IPS-18a (cell line): Measurements from ENCODE around the gene GPR82.
"Not testable (repeated sequence)": the region's sequence is repeated elsewhere in the genome, so short reads cannot be mapped to it uniquely, and the experiment has no call there.

Experiments used
- H3K27ac ChIP-seq: one replicate; pipeline ENCODE4 v1.5.1; 2013; ENCODE audit warnings: low read length
- H3K27me3 ChIP-seq: one replicate; pipeline ENCODE4 v1.6.1; 2013; ENCODE audit warnings: mild to moderate bottlenecking, low read length; ENCODE audit not compliant: control insufficient read depth, insufficient read depth
- H3K36me3 ChIP-seq: one replicate; pipeline ENCODE4 v1.6.1; 2013; ENCODE audit warnings: low read depth, low read length; ENCODE audit not compliant: control insufficient read depth
- H3K4me1 ChIP-seq: one replicate; pipeline ENCODE4 v1.6.1; 2013; ENCODE audit warnings: low read depth, low read length; ENCODE audit not compliant: control insufficient read depth
- H3K4me3 ChIP-seq: one replicate; pipeline ENCODE4 v1.5.1; 2013; ENCODE audit warnings: low read length
- H3K9ac ChIP-seq: one replicate; pipeline ENCODE4 v1.6.1; 2013; ENCODE audit warnings: mild to moderate bottlenecking, low read length, moderate library complexity
- H3K9me3 ChIP-seq: one replicate; pipeline ENCODE4 v1.6.1; 2013; ENCODE audit warnings: low read depth, low read length; ENCODE audit not compliant: control insufficient read depth

GPR82 gene, protein sequence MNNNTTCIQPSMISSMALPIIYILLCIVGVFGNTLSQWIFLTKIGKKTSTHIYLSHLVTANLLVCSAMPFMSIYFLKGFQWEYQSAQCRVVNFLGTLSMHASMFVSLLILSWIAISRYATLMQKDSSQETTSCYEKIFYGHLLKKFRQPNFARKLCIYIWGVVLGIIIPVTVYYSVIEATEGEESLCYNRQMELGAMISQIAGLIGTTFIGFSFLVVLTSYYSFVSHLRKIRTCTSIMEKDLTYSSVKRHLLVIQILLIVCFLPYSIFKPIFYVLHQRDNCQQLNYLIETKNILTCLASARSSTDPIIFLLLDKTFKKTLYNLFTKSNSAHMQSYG

DNA sequence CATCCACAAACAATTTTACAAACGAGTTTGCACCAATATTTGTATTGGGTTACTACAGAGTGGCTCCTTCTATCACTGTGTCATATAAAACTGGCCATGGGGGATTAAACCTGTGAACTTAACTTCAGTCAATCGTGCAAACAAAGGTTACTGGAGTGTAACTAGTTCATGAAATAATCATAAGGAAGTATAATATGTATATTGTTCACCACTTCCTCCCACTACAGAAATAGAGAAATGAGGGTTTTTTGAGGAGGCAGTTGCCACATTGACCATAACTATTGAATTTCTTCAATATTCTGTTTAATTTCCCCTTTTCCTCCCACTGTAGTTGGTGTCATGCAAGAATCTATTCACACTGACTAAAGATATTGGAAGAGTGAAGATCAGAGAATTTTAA is at the start of gene GPR82:
TSS of gene GPR82 (plus strand) at position 356 of the 400 bp plus-strand sequence. CDS start 2,846 bp downstream, outside the sequence.
- Histone ChIP-seq H3K27ac (no peak within 1 kb of the TSS), H3K27me3 (no peaks in the 10 kb centered on the region), H3K4me3 (no peak within 1 kb of the TSS), H3K4me1 (no peaks in the 10 kb centered on the region), H3K9me3 (peaks cover 33% of the 10 kb centered on the region), H3K9ac (no peak within 1 kb of the TSS), H3K36me3 (no peaks in the 10 kb centered on the region)

DNA sequence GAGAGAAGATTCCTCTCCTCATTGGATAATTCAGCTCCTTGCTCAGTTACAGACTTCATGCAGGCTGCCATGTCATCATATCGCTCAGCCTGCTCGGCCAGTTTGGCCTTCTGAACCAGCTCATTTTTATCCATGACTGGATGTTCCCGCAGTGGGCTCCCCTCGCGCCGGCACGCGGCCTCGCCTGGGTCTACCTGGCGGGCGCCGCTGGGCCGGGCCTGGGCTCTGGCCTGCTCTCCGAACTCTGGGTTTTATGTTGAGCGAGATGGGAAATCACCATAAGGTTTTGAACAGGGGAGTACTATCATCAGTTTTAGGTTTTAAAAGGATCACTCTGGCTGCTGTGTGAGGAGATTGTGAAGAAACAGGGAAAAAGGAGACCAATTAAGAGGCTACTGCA is 47.6 kb upstream of the GPR82 start:
- H3K27ac ChIP-seq, H3K36me3 ChIP-seq, H3K9ac ChIP-seq, H3K27me3 ChIP-seq, H3K9me3 ChIP-seq, H3K4me1 ChIP-seq, H3K4me3 ChIP-seq: not testable (repeated sequence)

DNA sequence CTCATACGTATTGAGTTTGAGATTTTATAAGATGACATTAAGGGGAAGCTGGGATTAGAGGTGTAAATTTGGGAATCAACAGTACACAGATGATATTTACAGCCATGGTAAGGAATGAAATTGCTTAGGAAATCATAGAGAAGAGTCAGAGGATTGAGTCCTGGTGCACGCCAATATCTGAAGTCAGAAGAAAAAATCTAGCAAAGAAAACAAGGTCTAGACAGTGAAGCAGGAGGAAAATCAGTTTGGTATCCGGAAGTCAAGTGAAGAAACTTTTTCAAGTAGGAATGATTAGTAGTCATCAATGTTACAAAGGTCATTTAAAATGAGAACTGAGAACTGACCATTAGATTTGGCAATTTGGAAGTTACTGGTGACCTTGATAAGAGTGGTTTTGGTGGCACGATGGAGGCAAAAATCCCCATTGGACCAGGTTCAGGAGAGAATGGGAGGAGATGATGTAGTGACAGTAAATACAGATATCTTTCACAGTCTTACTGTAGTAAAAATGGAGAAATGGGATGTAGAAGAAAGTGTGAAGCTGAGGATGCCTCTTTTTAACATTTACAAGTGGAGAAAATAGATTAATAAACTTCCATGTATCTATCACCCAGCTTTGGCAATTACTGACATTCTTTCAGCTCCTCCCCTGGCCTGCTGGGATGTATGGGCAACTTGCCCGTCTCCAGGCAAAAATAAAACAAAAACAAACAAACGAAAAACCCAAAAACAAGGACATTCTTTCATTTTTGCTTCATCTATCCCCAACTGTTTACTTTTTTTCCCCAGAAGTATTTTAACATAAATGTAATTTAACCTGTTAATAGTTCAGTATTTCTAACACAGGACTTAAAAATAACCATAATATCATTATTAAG is 46.6 kb upstream of the GPR82 start:
- Histone ChIP-seq H3K4me3 (no peak overlapping the region), H3K9ac (no peak overlapping the region), H3K4me1 (no peaks in the 10 kb centered on the region), H3K36me3 (no peaks in the 10 kb centered on the region), H3K27me3 (no peaks in the 10 kb centered on the region), H3K27ac (no peak overlapping the region), H3K9me3 (no peaks in the 10 kb centered on the region)

DNA sequence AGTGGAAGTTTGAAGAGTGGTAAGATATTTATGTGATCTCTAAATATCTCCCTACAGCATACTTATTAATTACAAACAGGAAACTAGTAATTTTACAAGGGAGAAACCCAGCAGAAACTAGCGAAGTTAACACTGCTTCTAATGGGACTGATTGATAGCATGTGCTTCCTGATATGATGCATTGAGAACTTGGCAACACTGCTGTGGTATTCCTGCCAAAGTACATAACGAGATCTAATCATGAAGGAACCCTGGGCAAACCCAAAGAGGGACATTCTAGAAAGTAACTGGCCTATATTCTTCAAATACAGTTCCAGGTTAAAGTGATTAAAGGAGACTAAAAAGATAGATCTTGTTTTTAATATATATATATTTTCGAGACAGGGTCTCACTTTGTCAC is 39.8 kb upstream of the GPR82 start:
- H3K27me3 ChIP-seq: no peaks in the 10 kb centered on the region
- no peaks in the 10 kb centered on the region for H3K36me3 ChIP-seq
- H3K4me1 ChIP-seq: no peaks in the 10 kb centered on the region
- H3K27ac ChIP-seq: no peak overlapping the region
- H3K9me3 ChIP-seq: peaks cover 11% of the 10 kb centered on the region
- no peak overlapping the region for H3K9ac ChIP-seq
- no peak overlapping the region for H3K4me3 ChIP-seq

DNA sequence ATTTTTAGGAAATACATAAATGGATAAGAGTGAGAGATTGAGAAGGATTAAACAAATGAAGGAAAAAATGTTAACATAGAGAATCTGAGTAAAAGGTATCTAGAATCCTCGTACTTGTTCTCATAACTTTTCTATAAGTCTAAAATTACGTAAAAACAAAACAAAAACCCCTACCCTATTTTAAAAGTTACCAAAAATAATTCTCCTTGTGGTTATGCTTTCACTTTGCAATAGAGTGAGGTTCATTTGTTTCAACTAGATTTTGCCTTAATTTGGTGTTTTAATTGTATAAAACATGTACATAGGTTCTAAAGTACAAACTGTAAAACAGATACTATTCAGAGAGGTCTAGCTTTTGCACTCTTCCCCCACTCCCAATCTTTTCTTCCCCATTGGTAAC is 39.0 kb upstream of the GPR82 start:
- Histone ChIP-seq H3K27ac (no peak overlapping the region), H3K4me3 (no peak overlapping the region), H3K36me3 (no peaks in the 10 kb centered on the region), H3K4me1 (no peaks in the 10 kb centered on the region), H3K9ac (no peak overlapping the region), H3K9me3 (peaks cover 11% of the 10 kb centered on the region), H3K27me3 (no peaks in the 10 kb centered on the region)

DNA sequence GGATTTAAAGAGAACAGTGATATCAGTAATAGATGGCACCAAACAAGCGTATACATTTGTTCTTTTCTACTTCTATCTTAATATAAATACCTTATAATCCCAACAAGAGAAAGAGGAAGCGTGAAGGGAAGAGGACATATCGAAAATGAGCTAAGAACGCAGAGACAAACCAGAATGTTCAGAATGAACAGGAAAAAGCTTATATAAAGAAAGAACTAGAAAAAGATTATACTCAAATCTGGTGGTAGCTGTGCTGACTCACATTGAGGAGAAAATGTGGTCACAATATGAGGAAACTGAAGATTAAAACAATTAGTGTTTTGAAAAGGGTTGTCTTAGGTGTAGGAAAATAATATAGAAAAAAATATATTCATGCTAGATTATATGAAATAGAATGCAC is 37.2 kb upstream of the GPR82 start:
- no peak overlapping the region for H3K9ac ChIP-seq
- H3K36me3 ChIP-seq: no peaks in the 10 kb centered on the region
- no peak overlapping the region for H3K4me3 ChIP-seq
- peaks cover 11% of the 10 kb centered on the region for H3K9me3 ChIP-seq
- H3K4me1 ChIP-seq: no peaks in the 10 kb centered on the region
- H3K27ac ChIP-seq: no peak overlapping the region
- no peaks in the 10 kb centered on the region for H3K27me3 ChIP-seq

DNA sequence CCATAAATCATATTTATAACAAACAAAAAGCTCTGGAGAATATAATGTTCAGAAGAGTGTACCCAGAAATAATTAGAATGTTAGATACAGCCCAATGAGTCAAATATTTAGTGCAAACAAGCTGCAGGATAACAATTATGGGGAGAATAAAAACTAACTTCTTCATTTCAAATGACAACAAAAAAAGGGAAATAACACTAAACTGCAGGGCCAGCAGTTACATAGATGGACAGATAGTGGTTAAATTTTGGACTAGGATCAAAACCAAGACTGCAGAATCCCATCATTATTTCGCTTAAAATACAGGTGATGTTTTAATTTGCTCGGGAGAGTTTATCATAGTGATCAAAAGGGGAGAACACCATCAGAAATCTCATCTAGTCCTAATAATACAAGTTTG is 35.8 kb upstream of the GPR82 start:
- H3K9me3 ChIP-seq: peaks cover 11% of the 10 kb centered on the region
- no peaks in the 10 kb centered on the region for H3K27me3 ChIP-seq
- H3K36me3 ChIP-seq: no peaks in the 10 kb centered on the region
- no peak overlapping the region for H3K9ac ChIP-seq
- H3K4me3 ChIP-seq: no peak overlapping the region
- H3K27ac ChIP-seq: no peak overlapping the region
- no peaks in the 10 kb centered on the region for H3K4me1 ChIP-seq

DNA sequence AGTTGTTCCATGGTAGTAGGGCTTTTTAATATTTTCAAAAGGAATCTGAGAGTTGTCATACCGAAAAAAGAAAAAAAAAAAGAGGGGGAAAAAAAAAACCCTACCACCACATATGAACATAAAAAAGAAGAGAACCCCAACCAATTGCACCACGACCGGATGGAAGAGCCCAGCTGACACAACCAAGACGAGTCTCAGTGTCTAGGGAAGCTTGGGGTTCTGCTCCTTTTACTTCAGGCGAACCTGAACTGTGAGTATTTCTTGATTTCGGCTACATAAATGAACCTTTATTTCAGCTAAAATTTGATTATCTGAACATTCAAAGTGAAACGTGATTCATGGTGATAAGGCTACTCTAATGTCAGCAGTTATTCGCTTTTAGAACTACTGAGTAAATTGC is 35.1 kb upstream of the GPR82 start, which contains the start of gene GPR34:
TSS of gene GPR34 (plus strand) at position 139 of the 400 bp plus-strand sequence. CDS start 6,661 bp downstream, outside the sequence.
- Histone ChIP-seq H3K36me3 (no peaks in the 10 kb centered on the region), H3K9ac (no peak within 1 kb of the TSS), H3K27me3 (no peaks in the 10 kb centered on the region), H3K27ac (no peak within 1 kb of the TSS), H3K4me1 (no peaks in the 10 kb centered on the region), H3K4me3 (no peak within 1 kb of the TSS), H3K9me3 (peaks cover 11% of the 10 kb centered on the region)

DNA sequence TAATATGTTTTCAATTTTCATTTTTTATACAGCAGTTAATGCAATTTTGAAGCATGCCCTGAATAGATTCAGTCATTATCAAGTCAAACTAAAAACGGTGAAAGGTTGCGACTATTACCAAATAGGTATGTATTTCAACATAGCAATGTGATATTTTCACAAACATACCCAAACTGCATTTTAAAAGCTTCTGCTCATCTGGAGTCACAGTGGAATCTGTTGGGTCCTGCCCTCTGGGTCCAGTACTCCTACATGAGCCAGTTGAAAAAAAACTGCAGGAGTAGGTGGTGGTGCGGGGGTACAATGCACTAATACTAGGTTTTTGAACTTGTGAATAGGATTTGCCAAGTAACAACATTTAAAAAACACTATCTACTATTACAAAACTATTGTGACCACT is 34.3 kb upstream of the GPR82 start:
- Histone ChIP-seq H3K36me3 (no peaks in the 10 kb centered on the region), H3K9ac (no peak overlapping the region), H3K9me3 (peaks cover 11% of the 10 kb centered on the region), H3K4me3 (no peak overlapping the region), H3K27ac (no peak overlapping the region), H3K27me3 (no peaks in the 10 kb centered on the region), H3K4me1 (no peaks in the 10 kb centered on the region)

DNA sequence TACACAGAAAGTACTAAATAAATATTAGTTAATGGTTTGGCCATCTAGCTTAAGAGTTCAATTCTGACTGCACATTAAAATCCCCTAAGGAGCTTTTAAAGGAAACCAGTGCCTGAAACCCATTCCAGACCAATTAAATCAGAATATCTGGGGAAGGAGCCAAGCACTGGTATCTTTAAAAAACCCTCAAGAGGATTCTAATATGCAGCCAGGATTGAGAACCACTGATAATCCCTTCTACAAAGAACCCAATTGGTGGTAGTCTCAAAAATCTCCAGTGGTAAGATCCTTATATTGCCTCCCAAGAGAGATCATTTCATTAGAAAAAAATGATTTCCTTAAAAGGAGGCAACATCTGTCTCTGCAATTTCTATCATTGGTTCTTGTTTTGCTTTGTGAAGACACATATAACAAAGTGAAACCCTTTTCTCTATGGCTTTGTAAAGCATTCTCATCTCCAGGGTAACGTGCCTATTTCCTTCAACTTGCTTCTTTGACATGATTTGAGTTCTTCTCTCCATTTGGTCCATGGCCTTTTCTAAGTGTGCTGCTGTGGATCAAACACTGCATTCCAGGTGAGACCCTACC is 31.7 kb upstream of the GPR82 start:
- Histone ChIP-seq H3K27ac (no peak overlapping the region), H3K36me3 (no peaks in the 10 kb centered on the region), H3K27me3 (no peaks in the 10 kb centered on the region), H3K9ac (no peak overlapping the region), H3K4me1 (no peaks in the 10 kb centered on the region), H3K9me3 (peaks cover 3% of the 10 kb centered on the region), H3K4me3 (no peak overlapping the region)

DNA sequence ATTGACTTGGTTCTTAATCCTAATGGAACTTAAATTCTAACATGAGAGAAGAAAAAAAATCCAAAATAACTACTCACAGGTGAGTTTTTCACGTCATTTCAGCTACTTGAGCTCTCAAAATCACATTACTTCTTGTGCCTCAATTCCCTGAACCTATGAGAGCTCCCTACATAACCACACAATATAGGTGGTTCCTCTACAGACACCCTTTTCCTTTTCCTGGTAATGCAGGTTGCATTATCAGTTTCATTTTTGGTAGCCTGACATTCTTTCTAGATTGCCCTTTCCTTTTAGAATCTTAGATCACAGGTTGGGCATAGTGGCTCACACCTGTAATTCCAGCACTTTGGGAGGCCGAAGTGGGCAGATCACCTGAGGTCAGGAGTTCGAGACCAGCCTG is 31.0 kb upstream of the GPR82 start:
- no peak overlapping the region for H3K9ac ChIP-seq
- no peak overlapping the region for H3K27ac ChIP-seq
- no peaks in the 10 kb centered on the region for H3K36me3 ChIP-seq
- H3K27me3 ChIP-seq: no peaks in the 10 kb centered on the region
- H3K4me1 ChIP-seq: no peaks in the 10 kb centered on the region
- H3K4me3 ChIP-seq: no peak overlapping the region
- H3K9me3 ChIP-seq: peaks cover 3% of the 10 kb centered on the region
